Activated naive CD4-positive, alpha-beta T cell treated with anti-CD3 and anti-CD28 coated beads, Interleukin-2, amount 10 ng/mL, durations not matched to agents 7 days and 5 days (primary cell): ENCODE data around the gene VCAM1.
"Not testable (repeated sequence)": the region's sequence is repeated elsewhere in the genome, so short reads cannot be mapped to it uniquely, and the experiment has no call there.

Source experiments
- CTCF ChIA-PET: fragments of 350-600 bp; sonication (Branson Sonifier 250); formaldehyde crosslinking; loops from one replicate; lab custom pipeline; 2021; ENCODE audit warnings: antibody characterized with exemption; lab: Charles Lee
- DNase-seq: peaks from one replicate; pipeline ENCODE4 v3.0.0-alpha.2; 2020
- H3K27ac Mint-ChIP-seq: one replicate; pipeline ENCODE4 v1.8.0; 2021; ENCODE audit warnings: mild to moderate bottlenecking, moderate library complexity, mixed read lengths
- H3K27me3 Mint-ChIP-seq: one replicate; pipeline ENCODE4 v1.8.0; 2021; ENCODE audit warnings: mild to moderate bottlenecking, mixed read lengths
- H3K36me3 Mint-ChIP-seq: one replicate; pipeline ENCODE4 v1.8.0; 2021; ENCODE audit warnings: mixed read lengths
- H3K4me1 Mint-ChIP-seq: one replicate; pipeline ENCODE4 v1.8.0; 2021; ENCODE audit warnings: mixed read lengths
- H3K4me3 Mint-ChIP-seq: one replicate; pipeline ENCODE4 v1.8.0; 2021; ENCODE audit warnings: mild to moderate bottlenecking, moderate library complexity, mixed read lengths
- H3K9me3 Mint-ChIP-seq: one replicate; pipeline ENCODE4 v1.8.0; 2021; ENCODE audit warnings: mixed read lengths

VCAM1 gene

DNA sequence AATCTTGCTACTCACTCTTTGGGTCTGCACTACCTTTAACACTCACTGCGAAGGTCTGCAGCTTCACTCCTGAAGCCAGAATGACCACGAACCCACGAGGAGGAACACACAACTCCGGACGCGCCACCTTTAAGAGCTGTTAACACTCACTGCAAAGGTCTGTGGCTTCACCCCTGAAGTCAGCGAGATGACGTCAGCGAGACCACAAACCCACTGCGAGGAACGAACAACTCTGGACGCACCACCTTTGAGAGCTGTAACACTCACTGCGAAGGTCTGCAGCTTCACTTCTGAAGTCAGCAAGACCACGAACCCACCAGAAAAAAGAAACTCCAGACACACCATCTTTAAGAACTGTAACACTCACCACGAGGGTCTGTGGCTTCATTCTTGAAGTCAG is 6.5 kb upstream of the VCAM1 start:
- not testable (repeated sequence) for H3K4me1 Mint-ChIP-seq, H3K36me3 Mint-ChIP-seq, H3K4me3 Mint-ChIP-seq, H3K27me3 Mint-ChIP-seq, H3K9me3 Mint-ChIP-seq
- peak; percentile 48 for DNase-seq
- CTCF ChIA-PET: interaction anchor here (1.0 kb wide), 1 partner anchor 99 kb away, joined by 4 read pairs; no protein-coding TSS in a partner anchor
- peak overlapping the region; percentile 46 for H3K27ac Mint-ChIP-seq

DNA sequence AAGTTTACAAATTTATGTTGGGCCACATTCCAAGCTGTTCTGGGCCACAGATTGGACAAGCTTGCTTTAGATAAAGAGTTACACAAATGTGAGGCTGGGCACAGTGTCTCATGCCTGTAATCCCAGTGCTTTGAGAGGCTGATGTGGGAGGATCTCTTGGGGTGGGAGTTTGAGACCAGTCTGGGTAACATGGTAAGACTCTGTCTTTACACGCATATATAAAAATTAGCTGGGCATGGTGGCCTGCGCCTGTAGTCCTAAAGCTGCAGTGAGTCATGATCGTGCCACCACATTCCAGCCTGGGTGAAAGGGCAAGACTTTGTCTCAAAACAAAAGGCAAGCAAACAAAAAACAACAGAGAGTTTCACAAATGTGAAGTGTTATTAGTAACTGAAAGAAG is 5.9 kb upstream of the VCAM1 start:
- Mint-ChIP-seq H3K9me3 (no peaks in the 10 kb centered on the region), H3K4me3 (no peak overlapping the region), H3K36me3 (no peaks in the 10 kb centered on the region), H3K27ac (no peak overlapping the region), H3K27me3 (peaks cover 10% of the 10 kb centered on the region), H3K4me1 (peaks cover 8% of the 10 kb centered on the region)
- CTCF ChIA-PET: interaction anchor here (1.0 kb wide), 1 partner anchor 100 kb away, joined by 4 read pairs; no protein-coding TSS in a partner anchor
- no peak for DNase-seq

DNA sequence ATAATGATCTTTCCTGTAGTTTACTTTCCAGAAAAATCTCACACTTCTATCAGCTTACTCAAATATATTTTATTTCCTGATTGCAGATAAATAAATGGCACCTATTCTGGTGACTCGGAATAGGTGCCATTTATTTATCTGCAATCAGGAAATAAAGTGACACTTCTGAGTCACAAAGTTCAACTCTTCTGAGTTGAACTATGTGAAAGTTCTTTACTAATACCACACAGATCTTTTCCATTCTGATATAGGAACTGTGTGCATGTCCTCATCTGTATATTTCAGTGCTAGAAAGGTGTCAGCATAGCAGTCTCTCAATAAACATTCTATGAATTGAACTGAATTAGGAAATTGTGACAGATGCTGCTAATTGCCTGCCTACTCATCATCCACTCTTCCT is 4.9 kb upstream of the VCAM1 start:
- Mint-ChIP-seq H3K36me3 (no peaks in the 10 kb centered on the region), H3K9me3 (no peaks in the 10 kb centered on the region), H3K4me1 (peaks cover 8% of the 10 kb centered on the region), H3K27ac (no peak overlapping the region), H3K27me3 (peaks cover 13% of the 10 kb centered on the region), H3K4me3 (no peak overlapping the region)
- CTCF ChIA-PET: no interaction called here
- no peak for DNase-seq

DNA sequence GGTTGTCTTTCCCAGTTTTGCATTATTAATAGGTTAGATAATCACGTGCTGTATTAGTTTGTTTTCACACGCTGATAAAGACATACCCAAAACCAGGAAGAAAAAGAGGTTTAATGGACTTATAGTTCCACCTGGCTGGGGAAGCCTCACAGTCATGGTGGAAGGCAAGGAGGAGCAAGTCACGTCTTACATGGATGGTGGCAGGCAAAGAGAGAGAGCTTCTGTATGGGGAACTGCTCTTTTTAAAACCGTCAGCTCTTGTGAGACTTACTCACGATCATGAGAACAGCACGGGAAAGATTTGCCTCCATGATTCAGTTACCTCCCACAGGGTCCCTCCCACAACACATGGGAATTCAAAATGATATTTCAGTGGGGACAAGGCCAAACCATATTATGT is 2.3 kb upstream of the VCAM1 start:
- no peaks in the 10 kb centered on the region for H3K9me3 Mint-ChIP-seq
- CTCF ChIA-PET: no interaction called here

DNA sequence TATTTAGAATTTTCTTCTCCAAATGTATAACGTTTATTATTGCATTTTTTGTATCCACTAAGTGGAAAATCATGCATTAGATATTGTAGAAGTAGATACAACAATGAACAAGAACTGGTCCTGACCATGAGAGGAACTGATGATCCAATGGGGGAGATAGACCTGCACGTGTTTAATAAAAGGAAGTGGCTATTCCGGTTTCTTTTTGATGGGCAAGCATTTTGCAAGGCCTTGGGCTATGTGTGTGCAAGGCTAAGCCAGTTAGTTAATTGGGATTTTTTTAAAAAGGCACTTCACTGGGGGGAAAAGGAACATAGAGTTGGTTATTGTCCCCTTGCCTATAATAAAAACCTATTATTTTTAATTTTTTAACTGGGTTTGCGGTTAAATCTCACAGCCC is 961 bp upstream of the VCAM1 start:
- H3K27ac Mint-ChIP-seq: no peak overlapping the region
- DNase-seq: no peak
- H3K4me1 Mint-ChIP-seq: no peaks in the 10 kb centered on the region
- no peak overlapping the region for H3K4me3 Mint-ChIP-seq
- no peaks in the 10 kb centered on the region for H3K9me3 Mint-ChIP-seq
- CTCF ChIA-PET: no interaction called here
- no peaks in the 10 kb centered on the region for H3K36me3 Mint-ChIP-seq
- peaks cover 8% of the 10 kb centered on the region for H3K27me3 Mint-ChIP-seq

More for the DNA sequence above, 2.3 kb upstream of the VCAM1 start:
- Mint-ChIP-seq H3K4me1 (peaks cover 7% of the 10 kb centered on the region), H3K36me3 (no peaks in the 10 kb centered on the region), H3K27ac (no peak overlapping the region), H3K4me3 (no peak overlapping the region), H3K27me3 (peaks cover 13% of the 10 kb centered on the region)
- no peak for DNase-seq

DNA sequence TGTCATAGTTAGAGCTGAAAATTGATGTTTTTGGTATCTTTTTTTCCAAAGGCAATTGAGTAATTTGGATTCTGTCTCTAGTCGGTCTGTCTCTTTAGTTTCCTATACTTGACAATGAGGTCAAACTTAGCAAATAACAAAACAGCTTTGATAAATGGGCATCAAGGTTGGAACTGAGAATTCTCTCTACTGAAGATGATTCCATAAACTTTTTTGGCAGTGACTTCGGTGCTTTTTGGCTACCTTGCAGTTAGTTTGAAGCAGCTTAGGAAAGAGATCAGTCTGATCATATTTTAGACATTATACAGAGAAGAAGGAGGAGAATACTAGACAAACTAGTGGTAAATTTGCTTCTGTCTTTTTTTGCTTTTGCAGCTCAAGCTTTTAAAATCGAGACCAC is 559 bp downstream of the VCAM1 start:
- CTCF ChIA-PET: no interaction called here
- H3K27me3 Mint-ChIP-seq: peaks cover 10% of the 10 kb centered on the region
- DNase-seq: no peak
- H3K9me3 Mint-ChIP-seq: no peaks in the 10 kb centered on the region
- no peaks in the 10 kb centered on the region for H3K36me3 Mint-ChIP-seq
- no peak overlapping the region for H3K27ac Mint-ChIP-seq
- no peak overlapping the region for H3K4me3 Mint-ChIP-seq
- no peaks in the 10 kb centered on the region for H3K4me1 Mint-ChIP-seq

DNA sequence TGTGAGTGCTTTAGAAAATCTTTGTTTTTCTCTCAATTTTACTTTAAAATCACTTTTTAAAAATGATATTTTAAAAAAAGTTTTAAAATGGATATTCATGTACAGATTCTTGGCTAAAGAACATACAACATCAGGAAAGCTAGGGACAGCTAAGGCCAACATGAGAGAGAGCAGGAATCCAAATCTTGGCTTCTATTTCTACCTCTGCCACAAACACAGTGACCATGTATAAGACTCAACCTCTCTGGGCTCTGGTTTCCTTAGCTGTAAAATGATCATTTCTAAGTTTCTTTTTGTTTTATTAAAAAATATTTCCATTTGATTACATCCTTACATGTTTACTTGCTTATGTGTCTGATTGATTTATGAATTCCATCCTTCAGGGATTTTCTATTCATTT is 1.2 kb downstream of the VCAM1 start:
- Mint-ChIP-seq H3K27ac (no peak overlapping the region), H3K4me1 (no peaks in the 10 kb centered on the region), H3K9me3 (no peaks in the 10 kb centered on the region), H3K36me3 (no peaks in the 10 kb centered on the region), H3K27me3 (peaks cover 10% of the 10 kb centered on the region), H3K4me3 (no peak overlapping the region)
- DNase-seq: no peak
- CTCF ChIA-PET: no interaction called here

DNA sequence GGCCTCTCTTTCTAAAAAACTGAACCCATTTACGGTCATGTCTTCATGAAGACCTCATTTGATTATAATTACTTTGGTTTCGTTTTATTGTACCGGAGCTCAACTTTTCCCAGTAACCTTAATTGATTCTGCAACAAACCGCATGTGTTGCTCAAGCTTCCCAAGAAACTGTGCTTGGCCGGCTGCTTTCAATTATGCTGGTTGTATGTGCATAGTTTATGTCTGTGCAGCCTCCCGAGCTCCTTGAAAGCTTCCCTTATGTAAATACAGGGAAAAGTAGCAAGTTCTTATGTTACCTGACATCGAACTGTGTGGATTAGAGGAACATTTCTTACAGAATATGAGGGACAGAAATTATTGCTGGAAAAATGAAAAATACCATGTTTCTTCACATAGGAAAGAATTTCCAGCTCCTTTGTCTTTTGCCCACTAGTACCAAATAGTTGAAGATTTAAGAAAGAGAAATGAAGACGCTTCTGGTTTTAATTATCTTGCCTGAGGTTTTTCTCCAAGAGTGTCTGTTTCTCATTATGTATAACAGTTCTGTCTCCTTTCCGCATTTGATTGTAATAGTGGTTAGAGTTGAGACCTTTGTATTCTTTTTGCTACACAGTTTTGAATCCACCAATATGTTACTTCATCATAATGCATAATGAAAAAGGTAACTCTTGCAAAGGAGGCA is 2.1 kb downstream of the VCAM1 start:
- no peaks in the 10 kb centered on the region for H3K4me1 Mint-ChIP-seq
- no peaks in the 10 kb centered on the region for H3K9me3 Mint-ChIP-seq
- no peak for DNase-seq
- no peak overlapping the region for H3K27ac Mint-ChIP-seq
- peaks cover 14% of the 10 kb centered on the region for H3K27me3 Mint-ChIP-seq
- no peaks in the 10 kb centered on the region for H3K36me3 Mint-ChIP-seq
- CTCF ChIA-PET: no interaction called here
- H3K4me3 Mint-ChIP-seq: no peak overlapping the region

DNA sequence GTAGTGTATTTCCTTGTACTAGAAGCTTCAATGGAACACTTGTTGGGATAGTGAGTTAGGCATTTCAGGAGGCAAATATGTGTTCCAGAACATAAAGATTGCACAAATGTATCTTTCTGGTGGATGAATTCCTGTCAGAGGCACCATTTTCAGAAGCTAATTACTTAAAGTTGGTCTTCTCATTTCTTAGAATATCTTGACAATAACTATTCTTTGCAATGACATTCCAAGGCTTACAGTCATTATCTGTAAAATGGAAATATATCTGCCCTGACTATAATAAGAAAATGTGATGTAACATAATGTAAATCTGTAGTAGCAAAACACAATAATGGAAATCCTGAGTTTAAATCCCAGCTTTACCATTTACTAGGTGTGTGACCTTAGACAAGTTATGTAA is 2.7 kb downstream of the VCAM1 start:
- H3K9me3 Mint-ChIP-seq: no peaks in the 10 kb centered on the region
- DNase-seq: no peak
- peaks cover 14% of the 10 kb centered on the region for H3K27me3 Mint-ChIP-seq
- H3K27ac Mint-ChIP-seq: no peak overlapping the region
- no peak overlapping the region for H3K4me3 Mint-ChIP-seq
- no peaks in the 10 kb centered on the region for H3K36me3 Mint-ChIP-seq
- H3K4me1 Mint-ChIP-seq: no peaks in the 10 kb centered on the region
- CTCF ChIA-PET: no interaction called here

DNA sequence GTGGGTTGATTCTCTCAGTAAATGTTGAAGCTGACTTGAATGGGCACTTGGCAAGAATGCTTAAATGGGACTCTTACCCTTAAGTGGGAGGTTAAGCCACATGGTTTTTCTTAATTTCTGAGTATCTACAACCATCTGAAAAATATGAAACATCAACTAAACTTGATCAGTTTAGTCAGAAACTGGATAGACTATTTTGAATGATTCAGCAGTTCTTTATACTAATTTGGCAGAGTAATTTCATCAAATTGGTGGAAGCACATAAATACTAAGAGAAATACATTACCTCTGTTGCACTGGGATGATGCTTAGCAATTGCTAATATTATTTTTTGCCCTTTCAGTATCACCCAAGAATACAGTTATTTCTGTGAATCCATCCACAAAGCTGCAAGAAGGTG is 4.7 kb downstream of the VCAM1 start:
- H3K4me1 Mint-ChIP-seq: no peaks in the 10 kb centered on the region
- no peak overlapping the region for H3K27ac Mint-ChIP-seq
- H3K4me3 Mint-ChIP-seq: no peak overlapping the region
- CTCF ChIA-PET: no interaction called here
- H3K36me3 Mint-ChIP-seq: no peaks in the 10 kb centered on the region
- peaks cover 17% of the 10 kb centered on the region for H3K27me3 Mint-ChIP-seq
- no peaks in the 10 kb centered on the region for H3K9me3 Mint-ChIP-seq
- no peak for DNase-seq

DNA sequence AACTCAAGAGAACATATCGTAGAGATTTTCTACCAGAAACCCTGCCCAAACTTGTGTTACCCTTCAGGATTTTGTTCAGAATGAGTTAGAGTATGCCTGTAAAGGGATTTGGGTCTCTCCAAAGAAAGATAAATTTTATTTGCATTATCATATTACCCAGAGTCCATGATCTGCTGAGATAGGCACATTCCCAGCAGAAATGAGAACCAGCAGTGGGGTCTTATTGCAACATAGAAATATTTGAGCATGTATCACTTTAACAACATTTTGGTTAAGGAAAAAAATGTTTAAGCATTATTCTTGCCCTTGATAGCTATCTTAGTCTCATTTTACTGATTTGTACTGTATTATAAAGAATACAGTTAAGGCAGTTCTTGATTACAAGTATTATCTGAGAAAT is 10.6 kb downstream of the VCAM1 start:
- DNase-seq: no peak
- no peak overlapping the region for H3K27ac Mint-ChIP-seq
- no peaks in the 10 kb centered on the region for H3K36me3 Mint-ChIP-seq
- no peak overlapping the region for H3K4me3 Mint-ChIP-seq
- CTCF ChIA-PET: interaction anchor here (0.6 kb wide), 1 partner anchor 1549 kb away, joined by 3 read pairs; no protein-coding TSS in a partner anchor
- peaks cover 11% of the 10 kb centered on the region for H3K27me3 Mint-ChIP-seq
- H3K4me1 Mint-ChIP-seq: no peaks in the 10 kb centered on the region
- no peaks in the 10 kb centered on the region for H3K9me3 Mint-ChIP-seq

DNA sequence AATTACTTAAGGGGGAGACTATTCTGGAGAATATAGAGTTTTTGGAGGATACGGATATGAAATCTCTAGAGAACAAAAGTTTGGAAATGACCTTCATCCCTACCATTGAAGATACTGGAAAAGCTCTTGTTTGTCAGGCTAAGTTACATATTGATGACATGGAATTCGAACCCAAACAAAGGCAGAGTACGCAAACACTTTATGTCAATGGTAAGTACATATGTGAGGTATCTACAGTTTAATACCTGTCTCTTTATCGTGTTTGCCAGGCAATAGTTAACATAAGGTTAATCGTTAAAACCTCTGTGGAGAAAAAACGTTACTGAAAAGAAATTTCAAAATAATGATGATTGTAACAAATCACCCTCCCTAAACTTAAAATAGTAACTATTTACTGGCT is 11.8 kb downstream of the VCAM1 start:
- CTCF ChIA-PET: no interaction called here
- no peak overlapping the region for H3K27ac Mint-ChIP-seq
- H3K4me3 Mint-ChIP-seq: no peak overlapping the region
- H3K27me3 Mint-ChIP-seq: peaks cover 10% of the 10 kb centered on the region
- no peaks in the 10 kb centered on the region for H3K36me3 Mint-ChIP-seq
- no peaks in the 10 kb centered on the region for H3K9me3 Mint-ChIP-seq
- no peaks in the 10 kb centered on the region for H3K4me1 Mint-ChIP-seq
- no peak for DNase-seq

DNA sequence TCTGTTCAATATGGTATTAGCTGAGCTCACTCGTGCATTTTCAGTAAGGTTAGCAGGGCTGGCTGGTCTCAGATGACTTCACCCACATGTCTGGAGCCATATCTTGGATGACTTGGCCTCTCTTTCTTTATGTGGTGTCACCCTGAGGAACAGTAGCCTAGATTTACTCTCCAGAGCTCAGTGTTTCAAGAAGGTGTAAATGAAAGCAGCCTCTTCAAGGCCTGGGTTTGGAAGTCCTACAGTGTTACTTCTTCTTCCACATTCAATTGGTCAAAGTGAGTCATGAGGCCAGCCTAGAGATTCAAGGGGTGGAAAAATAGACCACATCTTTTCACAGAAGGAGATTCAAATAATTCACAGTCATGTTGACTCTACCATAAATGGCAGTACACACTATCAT is 12.2 kb downstream of the VCAM1 start:
- H3K27ac Mint-ChIP-seq: no peak overlapping the region
- no peaks in the 10 kb centered on the region for H3K36me3 Mint-ChIP-seq
- DNase-seq: no peak
- H3K9me3 Mint-ChIP-seq: no peaks in the 10 kb centered on the region
- CTCF ChIA-PET: no interaction called here
- peaks cover 8% of the 10 kb centered on the region for H3K27me3 Mint-ChIP-seq
- no peak overlapping the region for H3K4me3 Mint-ChIP-seq
- H3K4me1 Mint-ChIP-seq: no peaks in the 10 kb centered on the region

DNA sequence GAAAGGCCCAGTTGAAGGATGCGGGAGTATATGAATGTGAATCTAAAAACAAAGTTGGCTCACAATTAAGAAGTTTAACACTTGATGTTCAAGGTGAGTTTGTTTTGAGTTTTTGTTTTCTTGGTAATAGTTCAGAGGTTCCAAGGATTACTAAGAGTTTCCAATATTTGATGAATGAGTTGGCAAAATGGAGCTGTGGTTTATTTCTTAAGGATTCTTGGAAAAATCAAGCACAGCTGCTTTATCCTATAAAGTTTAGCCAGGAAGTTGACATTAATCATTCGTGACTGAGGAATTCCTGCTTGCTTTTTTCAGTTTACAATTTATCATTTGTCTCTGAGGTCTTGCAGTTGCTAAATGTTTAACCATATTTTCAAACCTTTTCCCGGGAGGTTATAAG is 15.1 kb downstream of the VCAM1 start:
- Mint-ChIP-seq H3K27me3 (peaks cover 1% of the 10 kb centered on the region), H3K36me3 (no peaks in the 10 kb centered on the region), H3K9me3 (no peaks in the 10 kb centered on the region), H3K4me1 (no peaks in the 10 kb centered on the region), H3K27ac (no peak overlapping the region), H3K4me3 (no peak overlapping the region)
- CTCF ChIA-PET: no interaction called here
- DNase-seq: no peak

DNA sequence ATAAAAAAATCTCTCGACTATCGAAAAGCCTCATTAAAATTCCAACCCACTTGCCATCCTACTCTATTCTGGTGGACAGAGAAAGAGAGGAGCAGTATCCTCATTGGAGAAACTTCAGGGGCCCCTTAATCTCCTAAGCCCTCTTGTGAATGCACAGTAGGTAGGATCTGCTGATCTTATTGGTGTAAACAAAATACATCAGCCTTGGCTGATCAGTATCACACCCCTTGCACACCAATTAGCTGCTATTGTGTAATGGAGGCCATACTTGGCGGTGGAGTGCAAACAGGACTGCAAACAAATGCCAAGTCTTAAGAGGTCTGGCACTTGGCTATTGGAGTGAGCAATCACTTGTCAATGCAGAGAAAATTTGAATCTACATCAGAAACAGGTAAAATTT is 15.7 kb downstream of the VCAM1 start:
- H3K4me3 Mint-ChIP-seq: no peak overlapping the region
- H3K4me1 Mint-ChIP-seq: no peaks in the 10 kb centered on the region
- no peak overlapping the region for H3K27ac Mint-ChIP-seq
- DNase-seq: no peak
- H3K36me3 Mint-ChIP-seq: no peaks in the 10 kb centered on the region
- H3K9me3 Mint-ChIP-seq: no peaks in the 10 kb centered on the region
- H3K27me3 Mint-ChIP-seq: no peaks in the 10 kb centered on the region
- CTCF ChIA-PET: no interaction called here
